Right kidney (tissue), 1 donor: ENCODE measurements around the gene COL27A1.

Experiments used
- DNase-seq: peaks from one replicate; pipeline ENCODE4 v3.0.0-alpha.2; 2016

COL27A1 gene

GRCh38 chr9:114286146-114286679 lies 130.9 kb downstream of the COL27A1 start:
- no peak for DNase-seq

- no peak for DNase-seq
These were observed 131.8 kb downstream of the COL27A1 start for GRCh38 chr9:114287001-114287762.

GRCh38 chr9:114287763-114288192 lies 132.4 kb downstream of the COL27A1 start:
- DNase-seq: no peak

GRCh38 chr9:114288193-114289091 lies 133.1 kb downstream of the COL27A1 start:
- peak; percentile 47 for DNase-seq

- DNase-seq: no peak
These were observed 133.8 kb downstream of the COL27A1 start for GRCh38 chr9:114289106-114289505.

- DNase-seq: no peak
These were observed 134.5 kb downstream of the COL27A1 start for GRCh38 chr9:114289571-114290481.

- DNase-seq: no peak
These were observed 135.2 kb downstream of the COL27A1 start for GRCh38 chr9:114290561-114290986.

- peak; percentile 58 for DNase-seq
These were observed 135.7 kb downstream of the COL27A1 start for GRCh38 chr9:114291064-114291474.

GRCh38 chr9:114291886-114292590 lies 136.7 kb downstream of the COL27A1 start:
- DNase-seq: no peak

GRCh38 chr9:114294664-114295063 lies 139.3 kb downstream of the COL27A1 start:
- no peak for DNase-seq

- DNase-seq: no peak
These were observed 141.0 kb downstream of the COL27A1 start for GRCh38 chr9:114296338-114296737.

- DNase-seq: no peak
These were observed 144.2 kb downstream of the COL27A1 start for GRCh38 chr9:114299286-114300152.

GRCh38 chr9:114300153-114300845 lies 145.0 kb downstream of the COL27A1 start:
- no peak for DNase-seq

GRCh38 chr9:114300846-114301797 lies 145.8 kb downstream of the COL27A1 start:
- no peak for DNase-seq

GRCh38 chr9:114301798-114302565 lies 146.6 kb downstream of the COL27A1 start:
- DNase-seq: no peak

GRCh38 chr9:114302727-114303126 lies 147.4 kb downstream of the COL27A1 start:
- DNase-seq: no peak

GRCh38 chr9:114303571-114303970 lies 148.2 kb downstream of the COL27A1 start:
- no peak for DNase-seq

- DNase-seq: no peak
These were observed 148.6 kb downstream of the COL27A1 start for GRCh38 chr9:114303977-114304376.
